GM19324 (cell line): ENCODE results near the gene HAO1.
"Not testable (repeated sequence)": the region's sequence is repeated elsewhere in the genome, so short reads cannot be mapped to it uniquely, and the experiment has no call there.

Experiments used
- ATAC-seq: cut with Tn5 transposase; IDR thresholded peaks from one replicate; pipeline ENCODE4 v1.9.1; 2021; ENCODE audit warnings: mild to moderate bottlenecking, moderate library complexity; ENCODE audit not compliant: unreplicated experiment, low FRiP score

Gene HAO1

DNA sequence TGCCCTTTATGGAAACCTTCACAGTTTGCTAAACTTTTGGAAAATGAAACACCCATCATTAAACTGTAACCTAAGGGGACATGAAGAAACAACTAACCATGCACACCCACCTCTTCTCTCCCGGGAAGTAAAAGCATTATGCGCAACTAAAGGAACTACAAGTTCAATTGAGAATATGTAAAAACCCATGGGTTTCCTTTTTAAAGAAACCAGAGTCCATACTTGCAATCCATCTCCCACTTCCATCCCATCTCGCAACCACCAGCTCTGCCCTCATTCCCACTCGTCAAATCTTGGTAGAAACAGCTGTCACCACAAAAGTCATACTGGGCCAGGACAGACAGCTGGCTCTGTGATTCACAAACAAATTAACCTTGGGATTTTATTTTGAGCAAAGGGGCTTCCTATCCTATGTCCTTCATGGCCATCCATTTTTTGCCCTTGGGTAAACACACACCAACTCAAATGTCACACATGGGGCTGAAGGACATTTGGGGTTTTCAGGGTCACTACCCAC lies 81.5 kb downstream of the HAO1 start:
- ATAC-seq: no peak

DNA sequence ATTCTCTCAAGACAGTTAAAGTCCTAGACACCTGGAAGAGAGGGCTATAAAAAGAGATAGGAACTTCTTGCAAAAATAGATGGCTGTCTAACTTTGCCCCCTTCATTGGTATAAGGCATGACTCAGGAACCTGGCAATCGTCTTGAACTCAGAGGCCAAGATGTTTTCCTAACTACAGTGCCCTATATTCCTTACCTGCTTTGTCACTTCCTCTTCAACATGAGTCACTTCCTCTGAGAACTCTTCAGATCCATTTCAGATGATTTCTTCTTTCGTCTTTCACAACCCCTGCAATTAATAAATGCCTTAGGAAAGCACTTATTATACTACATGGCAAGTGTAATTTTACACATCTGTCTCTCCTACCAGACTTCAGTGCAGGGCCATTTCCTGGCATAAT lies 83.5 kb downstream of the HAO1 start:
- no peak for ATAC-seq

DNA sequence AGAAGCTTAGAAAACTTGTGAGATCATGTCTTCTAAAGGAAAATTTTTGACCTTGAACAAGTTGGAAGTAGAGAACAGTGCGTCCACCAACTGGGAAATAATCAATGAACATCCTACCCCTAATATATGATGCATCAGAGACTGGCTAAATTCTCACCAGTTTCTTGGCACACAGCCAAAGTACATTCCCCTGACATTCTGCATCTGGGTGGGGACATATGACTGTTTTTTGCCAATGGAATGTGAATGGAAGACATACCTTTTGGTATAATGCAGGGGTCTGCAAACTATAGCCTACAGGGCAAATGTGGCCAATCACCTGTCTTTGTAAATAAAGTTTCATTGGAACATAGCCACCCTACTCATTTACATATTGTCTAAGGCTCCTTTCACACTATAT lies 84.7 kb downstream of the HAO1 start:
- ATAC-seq: no peak

DNA sequence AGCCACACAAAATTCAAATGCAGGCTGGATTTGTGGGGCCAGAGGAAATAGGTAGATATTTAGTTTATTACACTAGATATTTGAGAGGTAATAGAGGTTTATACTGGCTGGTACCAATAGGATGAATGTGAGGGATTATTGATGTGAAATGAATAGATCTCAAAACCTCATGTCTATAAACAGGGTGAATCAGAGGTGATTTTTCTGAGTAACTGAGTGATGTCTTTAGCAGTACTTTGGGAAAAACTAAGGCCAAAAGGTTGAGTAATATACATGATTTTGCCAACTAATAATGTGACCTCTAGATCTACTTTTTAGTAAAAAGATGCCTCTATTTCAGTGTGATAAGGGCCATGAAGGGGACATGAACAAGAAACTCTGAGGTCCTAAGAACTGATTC lies 86.8 kb downstream of the HAO1 start:
- no peak for ATAC-seq

DNA sequence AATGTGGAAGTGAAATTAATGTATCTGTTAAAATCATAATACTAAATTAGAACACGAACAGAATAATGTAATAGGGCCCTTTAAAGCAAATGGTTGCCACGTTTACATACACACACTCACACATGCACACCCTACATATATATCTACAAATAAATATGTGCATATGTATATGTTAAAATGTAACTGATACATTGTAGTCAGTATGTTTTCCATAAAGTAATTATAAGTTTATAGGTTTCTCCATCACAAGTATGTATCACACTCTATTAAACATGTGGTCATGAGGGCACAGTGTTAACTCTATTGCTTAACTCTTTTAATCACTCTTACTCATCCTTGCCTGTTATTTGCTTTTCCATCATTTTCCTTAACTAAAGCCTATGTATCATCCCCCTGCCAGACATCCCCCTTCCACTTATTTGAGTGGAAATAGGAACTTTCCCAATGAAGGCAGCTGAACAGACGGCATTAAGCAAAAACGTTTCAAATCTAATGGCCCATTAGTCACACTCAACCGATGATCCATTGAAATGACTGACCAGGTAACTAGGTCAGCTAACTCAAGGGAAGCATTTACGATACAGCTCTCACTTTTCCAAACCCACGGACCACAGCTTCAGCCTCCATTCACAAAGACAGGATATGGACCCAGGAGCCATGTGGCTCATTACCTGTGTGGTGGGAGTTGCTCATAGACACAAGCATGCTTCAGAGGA lies 89.3 kb downstream of the HAO1 start:
- no peak for ATAC-seq

DNA sequence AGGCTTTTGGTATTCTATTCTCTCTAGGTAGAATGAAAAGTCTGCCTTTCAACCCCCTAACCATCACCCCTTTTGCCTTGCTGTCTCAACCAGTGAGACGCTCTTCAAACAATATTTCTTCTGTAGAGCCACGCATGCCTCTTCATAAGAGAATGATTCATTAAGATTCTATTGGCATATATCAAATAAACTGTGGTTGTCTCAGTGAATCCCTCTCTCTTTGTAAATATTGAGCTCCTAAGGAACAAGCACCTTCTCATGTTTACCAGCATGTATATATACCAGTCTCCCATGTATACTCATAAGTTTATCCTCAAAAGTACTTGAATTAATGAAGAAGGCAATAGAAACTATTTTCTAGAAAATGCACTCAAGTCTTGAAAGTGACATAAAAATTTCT lies 90.6 kb downstream of the HAO1 start:
- ATAC-seq: no peak

DNA sequence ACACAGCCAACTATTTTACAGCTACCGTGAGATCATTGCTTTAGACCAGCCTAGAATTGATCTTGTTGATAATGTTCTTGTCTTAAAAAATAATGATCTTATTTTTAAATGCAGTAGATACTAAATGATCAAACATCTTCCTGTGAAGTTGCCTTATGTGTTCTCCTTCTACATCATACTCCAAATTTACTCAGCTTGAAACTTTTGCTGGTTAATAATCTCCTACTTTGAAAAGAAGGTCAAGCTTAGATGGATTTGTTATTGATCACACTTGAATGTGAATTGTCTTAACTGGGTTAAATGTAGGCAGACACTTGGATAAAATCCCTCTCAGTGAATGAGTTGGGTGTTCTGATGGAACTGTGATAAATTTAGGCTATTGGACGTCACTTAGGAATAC lies 91.9 kb downstream of the HAO1 start:
- ATAC-seq: no peak

DNA sequence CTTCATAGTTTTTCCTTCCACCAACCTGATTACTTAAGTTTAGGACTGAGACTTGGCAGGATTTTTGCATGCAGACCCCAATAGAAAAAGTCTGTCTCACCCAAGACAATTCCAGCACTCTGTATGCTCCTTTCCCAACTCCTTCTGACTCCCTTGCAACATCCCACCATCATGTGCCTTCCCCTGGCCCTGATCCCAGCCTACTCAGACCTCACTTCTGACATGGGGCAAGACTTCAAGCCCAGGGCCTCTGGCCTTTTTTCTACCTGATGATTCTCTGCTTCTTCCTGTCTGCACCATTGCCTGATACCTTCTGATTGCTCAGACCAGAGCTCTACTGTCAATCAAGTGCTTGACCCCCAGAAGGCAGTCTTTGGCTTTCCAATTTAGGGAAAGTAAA lies 96.6 kb downstream of the HAO1 start:
- ATAC-seq: no peak

DNA sequence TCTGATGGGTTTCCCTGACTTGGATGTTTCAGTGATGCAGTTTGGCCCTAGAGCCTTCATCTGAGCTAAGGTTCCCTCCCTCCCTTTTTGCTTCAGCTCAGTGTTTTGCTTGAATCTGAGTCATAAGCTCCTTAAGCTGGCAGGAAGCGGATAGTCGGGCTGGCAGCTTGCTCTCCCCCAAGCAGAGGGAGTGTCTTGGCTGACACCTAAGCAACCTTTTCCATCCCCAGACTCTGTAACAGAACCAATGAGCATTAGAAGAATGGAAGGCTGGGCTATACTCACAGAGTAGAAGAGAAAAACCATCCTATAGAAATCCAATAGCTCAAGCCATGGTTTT lies 98.3 kb downstream of the HAO1 start:
- ATAC-seq: no peak

DNA sequence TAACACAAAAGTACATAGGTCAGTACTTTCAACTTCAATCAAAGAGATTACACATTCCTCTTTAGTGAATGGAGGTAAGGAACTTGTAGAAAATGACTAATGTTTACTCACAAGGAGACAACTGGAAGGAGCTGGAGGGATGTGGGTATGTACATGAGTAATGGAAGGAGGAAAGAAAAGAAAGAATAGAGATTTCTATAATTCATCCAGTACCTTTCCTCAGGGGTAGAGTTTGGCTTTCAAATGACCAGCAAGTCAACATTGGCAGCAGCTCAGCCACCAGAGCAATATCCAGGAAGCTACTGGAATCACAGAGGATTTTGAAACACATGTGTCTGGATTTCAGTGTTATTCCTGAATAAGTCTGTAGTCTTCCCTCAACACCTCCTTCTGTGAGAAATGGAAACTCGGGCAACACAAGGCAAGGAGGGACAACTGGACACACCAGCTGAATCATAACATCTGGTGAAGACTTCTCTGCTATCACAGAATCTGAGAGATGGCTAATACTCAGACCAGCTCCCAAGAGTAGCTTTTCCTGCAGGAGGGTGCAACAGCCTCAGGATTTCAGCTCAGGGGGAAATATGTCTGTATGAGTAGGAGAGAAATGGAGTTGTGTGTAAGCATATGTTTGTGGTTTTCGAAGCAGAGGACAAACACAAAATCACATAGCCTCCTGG lies 98.8 kb downstream of the HAO1 start:
- ATAC-seq: no peak

DNA sequence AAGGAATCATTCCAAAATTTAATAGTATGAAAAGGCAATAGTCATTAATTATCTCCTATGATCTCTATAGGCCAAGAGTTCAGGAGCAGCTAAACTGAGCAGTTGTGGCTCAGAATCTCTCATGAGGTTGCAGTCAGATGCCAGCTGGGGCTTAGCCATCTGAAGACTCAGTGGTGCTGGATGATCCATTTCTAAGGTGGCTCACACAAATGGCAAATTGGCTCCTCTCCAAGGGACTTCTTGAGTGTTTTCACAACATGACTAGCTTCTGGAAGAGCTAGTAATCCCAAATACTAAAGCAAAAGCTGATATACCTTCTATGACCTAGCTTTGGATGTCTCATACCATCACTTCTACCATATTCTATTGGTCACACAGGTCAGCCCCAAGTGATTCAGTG lies 104.2 kb downstream of the HAO1 start:
- no peak for ATAC-seq

DNA sequence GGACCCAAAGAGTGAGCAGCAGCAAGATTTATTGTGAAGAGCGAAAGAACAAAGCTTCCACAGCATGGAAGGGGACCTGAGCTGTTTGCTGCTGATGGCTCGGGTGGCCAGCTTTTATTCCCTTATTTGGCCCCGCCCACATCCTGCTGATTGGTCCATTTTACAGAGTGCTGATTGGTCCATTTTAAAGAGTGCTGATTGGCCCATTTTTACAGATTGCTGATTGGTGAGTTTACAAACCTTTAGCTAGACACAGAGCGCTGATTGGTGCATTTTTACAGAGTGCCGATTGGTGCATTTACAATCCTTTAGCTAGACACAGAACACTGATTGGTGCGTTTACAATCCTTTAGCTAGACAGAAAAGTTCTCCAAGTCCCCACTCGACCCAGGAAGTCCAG lies 105.8 kb downstream of the HAO1 start:
- ATAC-seq: not testable (repeated sequence)
